GM18526 (cell line): ENCODE measurements around the gene NHSL2.

Experiments
- POLR2A ChIP-seq: IDR thresholded peaks from 3 replicates; pipeline ENCODE4 v1.6.1; 2011; ENCODE audit not compliant: insufficient read length; ENCODE audit errors: extremely low read depth

Gene NHSL2

DNA sequence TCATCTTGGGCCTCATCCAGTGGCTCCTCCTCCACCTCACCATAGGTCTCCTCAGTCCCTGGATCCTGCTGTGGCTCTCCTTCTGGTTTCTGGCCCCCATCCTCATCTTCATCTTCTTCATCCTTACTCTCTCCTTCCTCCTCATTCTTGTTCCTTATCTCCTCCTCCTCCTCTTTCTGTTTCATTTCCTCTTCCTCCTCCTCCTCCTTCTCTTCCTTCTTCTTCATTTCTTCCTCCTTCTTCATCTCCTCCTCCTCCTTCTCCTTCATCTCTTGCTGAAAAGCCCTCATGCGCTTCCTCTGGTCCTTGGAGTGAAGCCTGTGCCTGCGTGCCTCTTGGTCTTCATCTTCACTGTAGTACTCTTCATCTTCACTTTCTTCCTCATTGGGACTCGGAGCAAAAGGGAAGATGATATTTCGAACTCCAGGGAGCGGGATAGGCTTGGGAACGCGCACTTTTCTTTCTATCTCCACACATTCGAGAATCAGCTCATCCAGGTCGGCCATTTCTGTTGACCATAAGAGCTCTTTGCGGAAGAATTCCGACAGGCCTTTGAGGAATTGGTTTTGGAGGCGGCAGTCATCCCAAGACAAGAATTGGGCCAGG, 219.6 kb downstream of the NHSL2 start:
- no peak for TF ChIP-seq POLR2A

DNA sequence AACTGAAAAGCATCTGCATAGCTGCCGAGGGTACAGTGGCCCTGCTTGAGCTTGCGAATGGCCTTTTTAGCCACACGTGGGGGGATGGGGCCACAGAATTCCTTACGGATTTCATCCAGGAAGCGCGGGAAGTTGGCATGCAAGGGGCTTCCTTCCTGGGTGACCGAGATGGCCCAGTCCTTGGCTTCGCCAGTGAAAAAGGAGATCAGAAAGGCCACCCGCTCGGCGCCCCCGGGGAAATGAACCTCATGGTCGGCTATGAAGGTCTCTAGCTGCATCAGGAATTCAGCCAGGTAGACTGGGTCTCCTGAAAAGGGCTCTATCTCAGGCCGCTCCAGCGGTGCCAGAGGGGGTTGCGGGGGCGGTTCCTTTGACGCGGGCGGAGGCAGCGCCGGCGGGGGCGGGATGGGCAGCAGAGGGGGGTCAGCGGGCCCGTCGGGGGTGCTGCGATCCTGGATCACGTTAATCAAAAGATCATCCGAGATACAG, 220.2 kb downstream of the NHSL2 start:
- TF ChIP-seq POLR2A: no peak

DNA sequence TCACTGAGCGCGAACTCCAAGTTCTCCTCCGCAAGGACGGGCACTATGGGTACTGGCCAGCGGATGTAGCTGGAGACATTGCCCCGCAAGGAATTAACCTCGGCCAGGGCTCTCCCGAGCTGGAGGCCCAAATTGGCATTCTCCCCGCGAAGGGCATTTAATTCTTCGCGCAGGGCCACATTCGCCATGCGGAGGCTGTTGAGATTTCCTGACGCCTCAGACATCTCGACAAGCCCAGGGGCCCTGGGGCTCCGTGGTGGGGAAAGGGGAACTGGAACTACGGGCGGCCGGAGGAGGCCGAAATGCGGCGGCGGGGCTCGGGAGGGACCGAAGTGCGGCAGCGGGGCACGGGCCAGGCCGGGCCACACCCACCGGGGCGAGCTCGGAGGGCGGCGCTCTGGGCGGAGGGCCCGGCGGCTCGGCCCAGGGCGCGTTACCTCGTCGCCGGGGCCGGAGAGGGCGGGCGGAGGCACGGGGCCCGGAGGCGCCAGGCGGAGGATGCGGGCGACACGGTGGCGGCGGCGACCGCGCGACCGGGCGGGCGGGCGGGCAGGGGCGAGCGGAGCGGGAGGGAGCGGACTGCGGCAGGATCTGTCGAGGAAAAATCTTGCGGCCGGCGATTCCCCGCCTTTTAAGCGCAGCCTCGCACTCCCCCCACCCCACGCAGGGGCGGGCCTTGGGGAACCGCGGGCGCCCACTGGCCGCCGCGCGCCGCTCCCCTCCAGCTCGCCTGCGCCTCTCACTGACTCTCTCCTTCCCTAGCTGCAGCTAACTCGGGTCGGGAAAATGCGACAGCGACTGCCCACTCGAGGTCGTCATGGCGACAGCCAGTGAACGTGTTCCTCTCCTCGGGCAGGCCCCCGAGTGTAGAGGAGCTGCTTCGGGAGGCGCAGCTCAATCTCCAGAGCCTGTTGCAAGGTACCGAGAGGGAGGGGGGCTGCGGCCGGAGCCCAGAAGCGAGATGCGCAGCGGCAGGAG, 221.0 kb downstream of the NHSL2 start, which contains the start of gene RTL5:
Gene RTL5, minus strand, starts transcription at position 599 of the 978 bp plus-strand sequence.
- no peak for TF ChIP-seq POLR2A

DNA sequence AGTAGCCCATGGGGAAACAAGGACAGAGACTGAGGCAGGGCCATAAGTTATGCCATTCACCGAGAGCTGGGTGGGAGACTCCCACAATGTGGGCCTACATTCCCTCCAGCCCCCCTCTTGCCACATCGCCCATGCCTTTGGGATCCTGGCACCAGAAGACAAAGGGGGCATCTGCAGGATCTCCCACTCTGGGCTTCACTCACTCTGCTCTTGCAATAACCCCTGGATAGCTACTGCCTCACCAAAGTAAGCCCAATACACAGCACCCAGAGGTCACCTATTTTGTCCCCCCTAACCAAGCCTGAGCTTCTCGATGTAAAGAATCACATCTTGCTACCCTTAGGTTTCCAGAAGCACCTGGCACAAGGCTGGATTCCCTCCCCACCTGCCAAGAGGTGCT, 221.8 kb downstream of the NHSL2 start:
- TF ChIP-seq POLR2A: no peak

DNA sequence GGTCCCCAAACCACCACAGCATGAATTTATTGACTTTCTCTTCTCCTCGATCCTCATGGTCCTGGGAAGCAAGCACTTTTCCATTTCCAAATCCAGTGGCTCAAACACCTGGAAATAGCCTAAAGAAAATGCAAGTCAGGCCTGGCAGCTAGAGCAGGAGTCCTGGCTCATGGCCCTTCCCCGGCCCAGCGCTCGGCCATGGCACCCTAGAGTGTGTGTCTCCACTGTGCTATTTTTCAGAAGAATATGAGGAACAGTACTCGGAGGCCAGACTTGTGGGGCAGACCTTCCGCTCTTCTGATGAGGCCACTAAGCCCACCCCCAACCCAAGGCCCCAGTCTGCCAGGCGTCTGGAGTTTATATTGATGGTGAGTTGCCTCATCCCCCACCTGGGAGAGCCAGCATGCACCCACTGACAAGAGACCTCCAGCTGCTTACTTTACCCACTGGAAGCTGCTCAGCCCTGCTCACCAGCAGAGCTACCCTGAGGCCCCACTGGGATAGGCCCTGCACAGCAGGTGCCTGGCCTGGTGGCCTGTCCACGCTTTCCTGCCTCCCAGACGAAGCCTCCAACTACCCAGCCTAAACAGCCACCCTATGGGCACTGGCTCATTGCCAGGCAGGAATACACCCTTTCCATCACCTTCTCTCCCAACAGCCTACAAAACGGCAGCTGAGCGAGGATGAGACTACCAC, 223.4 kb downstream of the NHSL2 start:
- TF ChIP-seq POLR2A: no peak

DNA sequence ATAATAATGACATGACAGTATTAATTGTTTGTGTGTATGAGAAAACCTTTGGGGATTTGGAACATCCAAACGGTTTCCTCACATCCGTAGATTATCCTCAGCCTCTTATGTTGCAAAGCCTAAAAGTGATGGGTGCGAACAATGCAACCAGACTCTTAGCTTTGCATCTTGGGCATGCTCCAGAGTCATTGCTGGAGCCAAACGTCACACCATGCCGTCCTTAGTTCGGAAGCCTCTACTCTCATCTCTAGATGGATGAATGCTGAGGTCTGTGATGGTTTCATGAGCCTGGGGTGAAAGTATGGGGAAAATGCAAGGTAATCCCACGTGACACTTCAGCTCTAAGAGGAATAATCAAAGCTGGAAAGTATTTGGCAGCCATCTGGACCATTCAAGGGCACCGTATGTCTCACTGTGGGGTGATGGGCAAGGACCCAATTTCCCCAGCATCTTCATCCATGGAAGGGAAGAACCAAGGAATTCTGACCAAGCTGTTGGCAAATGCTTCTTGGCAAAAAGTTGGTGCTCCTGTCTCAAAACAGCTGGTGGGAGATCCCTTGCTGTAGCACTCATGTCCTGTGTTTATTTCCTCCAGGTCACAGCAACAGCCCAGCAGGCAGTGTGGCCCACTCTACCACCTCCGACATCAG, 227.3 kb downstream of the NHSL2 start:
- TF ChIP-seq POLR2A: no peak

DNA sequence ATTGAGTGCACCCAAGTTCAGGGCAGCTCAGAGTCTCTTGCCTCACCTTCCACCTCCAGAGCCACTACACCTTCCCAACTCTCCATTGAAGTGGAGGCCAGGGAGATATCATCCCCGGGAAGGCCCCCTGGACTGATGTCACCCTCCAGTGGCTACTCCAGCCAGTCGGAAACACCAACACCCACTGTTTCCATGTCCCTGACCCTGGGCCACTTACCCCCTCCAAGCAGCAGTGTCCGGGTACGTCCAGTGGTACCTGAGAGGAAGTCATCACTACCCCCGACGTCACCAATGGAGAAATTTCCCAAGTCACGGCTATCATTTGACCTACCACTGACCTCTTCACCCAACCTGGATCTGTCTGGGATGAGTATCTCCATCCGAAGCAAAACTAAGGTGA, 228.9 kb downstream of the NHSL2 start:
- TF ChIP-seq POLR2A: no peak

DNA sequence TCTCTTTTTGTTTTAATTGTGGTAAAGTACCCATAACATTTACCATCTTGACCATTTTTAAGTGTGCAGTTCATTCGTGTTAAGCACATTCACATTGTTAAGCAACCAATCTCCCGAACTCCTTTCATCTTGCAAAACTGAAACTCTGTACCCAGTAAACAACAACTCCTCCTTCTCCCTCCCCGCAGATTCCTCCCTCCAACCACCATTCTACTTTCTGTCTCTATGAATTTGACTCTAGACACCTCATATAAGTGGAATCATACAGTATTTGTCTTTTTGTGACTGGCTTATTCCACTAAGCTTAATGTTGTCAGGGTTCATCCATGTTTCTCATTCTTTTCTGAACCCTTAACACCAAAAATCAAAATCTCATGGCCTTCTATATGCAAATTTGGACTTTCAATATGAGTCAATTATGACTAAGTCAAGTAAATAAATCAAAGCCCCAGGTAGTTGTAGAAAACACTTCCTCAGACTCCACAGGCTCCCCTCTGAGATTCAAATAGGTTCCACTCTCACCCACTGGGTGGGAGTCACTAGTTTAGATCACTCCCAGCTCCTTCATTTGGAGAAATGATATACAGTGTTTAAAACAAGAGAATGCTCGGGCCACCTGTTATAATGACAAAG, 230.8 kb downstream of the NHSL2 start:
- TF ChIP-seq POLR2A: no peak

DNA sequence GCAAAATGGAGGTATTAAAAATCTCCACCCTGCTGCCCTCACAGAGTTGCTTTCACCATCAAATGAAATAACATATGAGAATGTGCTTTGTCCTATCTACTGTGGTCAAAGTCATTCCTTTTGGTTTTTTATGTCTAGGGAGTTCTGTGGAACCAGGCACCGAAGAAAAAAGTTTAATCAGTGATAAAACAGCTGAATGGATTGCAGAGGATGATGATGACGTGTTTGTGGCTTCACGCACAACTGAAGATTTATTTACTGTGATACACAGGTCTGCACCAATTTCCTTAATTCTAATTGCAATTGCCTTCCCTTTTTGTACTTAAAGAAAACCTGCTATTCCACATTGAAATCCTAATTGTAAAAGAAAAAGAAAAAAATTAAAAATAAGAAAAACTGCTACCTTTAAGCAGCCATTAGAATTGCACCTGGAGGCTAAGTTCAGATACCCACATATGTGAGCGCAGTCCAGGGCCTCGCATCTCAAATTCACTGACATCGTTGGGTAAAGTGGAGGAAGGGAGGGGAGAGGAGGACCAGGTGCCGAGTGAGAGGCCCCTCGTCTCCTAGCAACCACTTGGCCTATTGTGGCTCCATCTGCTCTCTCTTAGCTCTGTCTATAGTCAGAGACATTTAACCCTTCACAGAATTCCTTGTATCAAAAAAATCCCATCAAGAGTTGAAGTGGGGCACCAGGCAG, 231.6 kb downstream of the NHSL2 start:
- TF ChIP-seq POLR2A: no peak

DNA sequence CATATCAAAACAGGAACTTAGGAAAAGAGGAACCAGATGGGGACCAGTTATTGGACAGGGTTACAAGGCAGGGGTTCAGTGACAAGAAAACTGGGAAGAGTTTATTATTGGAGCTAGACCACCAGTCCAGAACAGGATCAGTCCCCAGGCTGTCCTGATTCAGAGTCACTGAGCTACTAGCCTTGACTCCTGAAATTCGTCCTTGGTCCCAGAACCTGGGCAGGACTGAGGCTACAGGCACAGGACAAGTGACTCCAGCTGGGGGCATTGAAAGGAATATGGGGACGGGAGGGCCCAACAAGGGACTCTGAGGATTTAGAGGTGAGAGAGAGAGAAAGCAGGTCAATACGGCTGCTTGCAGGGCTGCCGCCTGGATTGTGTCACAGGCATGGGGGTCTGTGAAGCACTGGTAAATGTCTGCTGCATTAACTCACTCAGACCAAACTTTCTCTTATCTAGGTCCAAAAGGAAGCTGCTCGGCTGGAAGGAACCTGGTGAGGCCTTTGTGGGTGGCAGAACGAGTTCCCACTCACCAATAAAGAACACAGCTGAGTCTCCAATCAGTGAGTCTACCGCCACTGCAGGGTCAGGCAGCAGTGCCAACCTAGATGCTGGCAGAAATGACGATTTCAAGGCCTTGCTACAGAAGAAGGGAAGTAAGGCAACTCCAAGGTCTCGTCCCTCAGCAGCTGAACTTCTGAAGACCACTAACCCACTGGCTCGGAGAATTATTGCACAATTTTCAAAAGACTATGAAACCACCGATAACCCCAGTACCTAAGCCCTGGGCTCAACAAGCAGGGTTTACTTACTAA, 232.4 kb downstream of the NHSL2 start:
- no peak for TF ChIP-seq POLR2A

DNA sequence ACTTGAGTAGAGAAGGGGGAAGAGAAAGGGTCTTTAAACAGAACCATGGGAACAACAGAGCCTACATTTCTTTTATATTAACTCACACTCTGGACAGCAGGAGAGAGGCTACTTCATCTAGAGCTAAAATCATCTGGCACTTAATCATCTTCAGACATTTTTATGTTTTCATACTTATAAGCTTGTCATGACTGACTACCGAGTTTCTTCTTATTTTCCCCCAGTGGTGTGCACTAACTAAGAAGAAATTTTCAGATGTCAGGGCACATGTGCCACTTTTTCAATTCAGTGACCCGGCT, 232.9 kb downstream of the NHSL2 start:
- no peak for TF ChIP-seq POLR2A

DNA sequence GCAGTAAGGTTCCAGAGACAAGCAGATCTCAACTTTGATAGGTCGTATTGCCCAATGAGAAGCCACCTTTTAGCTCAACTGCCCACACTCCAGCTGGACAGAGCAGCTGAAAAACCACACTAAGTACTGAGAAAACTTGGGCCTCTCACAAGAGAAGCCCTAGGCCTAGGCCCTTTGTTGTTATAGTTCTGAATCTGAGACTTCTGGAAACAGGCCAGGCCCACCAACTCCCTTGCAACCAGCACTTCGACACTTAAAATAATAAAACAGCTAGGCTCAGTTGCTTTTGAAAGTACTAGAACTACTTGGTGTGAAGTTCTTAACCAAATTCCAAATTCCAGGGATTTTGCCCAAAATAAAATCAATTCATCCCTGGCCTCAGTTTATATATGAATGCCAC, 234.5 kb downstream of the NHSL2 start:
- TF ChIP-seq POLR2A: no peak

DNA sequence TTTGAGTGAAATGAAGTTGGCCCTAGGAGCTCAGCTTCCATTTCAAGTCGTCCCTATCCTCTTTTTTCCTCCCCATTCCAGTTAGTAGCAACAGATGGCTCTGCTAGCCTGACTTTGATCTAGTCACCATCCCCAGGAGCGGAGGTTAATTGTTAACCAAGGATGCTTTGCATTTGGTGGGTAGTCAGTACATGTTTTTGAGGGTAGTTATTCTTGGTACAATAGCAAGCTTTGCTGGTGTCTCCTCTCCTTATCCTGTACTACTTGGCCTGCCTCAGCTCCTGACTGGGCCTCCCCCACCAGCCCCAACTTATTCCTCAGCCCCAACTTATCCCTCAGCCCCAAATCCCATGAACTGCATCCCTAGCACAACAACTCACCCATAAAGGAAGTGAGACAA, 235.9 kb downstream of the NHSL2 start:
- TF ChIP-seq POLR2A: no peak
